Testis (tissue), 3 donors: ENCODE data around the gene PSMD8. TPM values are rescaled to one million over a fixed set of nuclear protein-coding genes. Genes with fewer than 3 reads are reported as not detected.

Experiments used
- DNase-seq: peaks from one replicate; pipeline ENCODE4 v3.0.0-alpha.2; 2019
- H3K27ac ChIP-seq, 2 donors: fragments of 200-600 bp; sonication (generic); one replicate each; pipeline ENCODE4 v1.5.1; 2019
- H3K27me3 ChIP-seq: fragments of 200-600 bp; sonication (generic); one replicate; pipeline ENCODE4 v1.5.1; 2019
- H3K36me3 ChIP-seq: fragments of 200-600 bp; sonication (generic); one replicate; pipeline ENCODE4 v1.5.1; 2017; ENCODE audit warnings: low read depth; ENCODE audit errors: missing control alignments
- H3K4me1 ChIP-seq: fragments of 200-600 bp; sonication (generic); one replicate; pipeline ENCODE4 v1.5.1; 2019
- H3K4me3 ChIP-seq, 2 donors: fragments of 200-600 bp; sonication (generic); one replicate each; pipeline ENCODE4 v1.5.1; 2017 to 2019
- H3K9me3 ChIP-seq: fragments of 200-600 bp; sonication (generic); one replicate; pipeline ENCODE4 v1.5.1; 2017
- CTCF ChIP-seq, 3 experiments: fragments of 450-650 bp in 2 of 3; fragments of 200-600 bp in 1 of 3; sonication (generic) in 1 of 3; IDR thresholded peaks; one replicate each; pipeline ENCODE4 v1.5.1; 2016 to 2019; ENCODE audit warnings: antibody characterized with exemption in 3 of 3, mild to moderate bottlenecking in 2 of 3, moderate library complexity in 1 of 3
- POLR2A ChIP-seq: fragments of 450-650 bp; IDR thresholded peaks from one replicate; pipeline ENCODE4 v1.6.1; 2017; ENCODE audit warnings: antibody characterized with exemption, mild to moderate bottlenecking, moderate library complexity
- WGBS, 2 donors: methylation state at CpG; one replicate each; pipeline ENCODE4 v1.1.5; 2018; 5-methylcytosine and 5-hydroxymethylcytosine counted together
- intact Hi-C: fragments of 100-400 bp; cut with DNase I; formaldehyde crosslinking; loops from one replicate; pipeline ENCODE4 v1.15.1; 2023; ENCODE audit warnings: low total_unique reads
- polyA plus RNA-seq: library from polyadenylated mRNA; stranded (reverse); fragments of 350-450 nt; fragmentation: Illumina TruSeq; extraction: RNeasy Lipid Tissue Mini Kit (QIAGEN cat#74804); gene quantifications from one replicate; pipeline ENCODE4 v1.2.3, GENCODE V29; 2014; ENCODE audit warnings: low read depth, low replicate concordance; ENCODE audit not compliant: insufficient read depth
- total RNA-seq, 2 donors: library from RNA; depleted of rRNA; stranded (reverse); fragments of >200 nt; gene quantifications; one replicate each; pipeline ENCODE4 v1.2.3, GENCODE V29; 2016

PSMD8 gene
- total and polyA plus RNA-seq, 3 donors from 2014 or later: 244 to 373 (median 265) TPM

DNA sequence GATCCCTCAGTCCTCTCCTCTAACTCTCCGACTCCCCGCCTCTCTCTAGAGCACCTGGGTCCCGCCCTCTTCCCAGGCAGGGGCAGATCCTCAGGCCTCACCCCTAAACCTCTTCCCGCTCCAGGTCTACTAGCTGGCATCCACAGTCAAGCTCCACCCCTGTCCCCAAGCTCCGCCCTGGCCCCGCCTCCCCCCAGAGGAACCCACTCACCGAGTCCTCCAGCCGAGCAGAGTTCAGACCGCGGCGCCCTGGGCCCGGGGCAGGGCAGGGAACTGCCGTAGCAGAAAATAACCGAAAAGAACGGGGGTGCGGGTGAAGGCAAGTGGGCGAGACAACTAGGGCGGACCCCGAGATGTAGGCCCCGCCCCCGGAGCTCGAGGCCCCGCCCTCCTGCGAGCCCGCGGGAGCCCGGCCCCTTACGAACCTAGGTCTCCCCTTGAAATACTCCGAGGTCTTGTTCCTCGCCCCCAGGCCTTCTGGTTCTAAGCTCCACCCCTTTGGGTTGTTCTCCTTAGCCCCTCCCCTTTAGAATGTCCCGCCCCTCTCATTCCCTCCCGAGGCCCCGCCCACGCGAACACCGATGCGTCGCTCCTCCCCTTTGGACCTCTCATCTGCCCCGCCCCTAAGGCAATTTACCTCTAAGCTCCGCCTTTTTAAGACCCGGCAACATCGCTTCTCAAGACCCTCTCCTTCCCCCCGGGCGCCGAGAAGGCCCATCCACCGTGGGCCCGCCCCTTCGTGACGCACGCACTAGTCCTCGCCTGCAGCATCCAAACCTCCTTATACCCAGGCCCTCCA is 13.4 kb downstream of the PSMD8 start, which contains the start of gene GGN:
Gene GGN (minus strand): TSS at position 485 of the 799 bp plus-strand sequence. CDS start 773 bp downstream, outside the sequence.
- Histone ChIP-seq H3K36me3 (no peaks in the 10 kb centered on the region), H3K27me3 (no peaks in the 10 kb centered on the region), H3K4me1 (peaks cover 23% of the 10 kb centered on the region), H3K9me3 (no peaks in the 10 kb centered on the region), H3K4me3 (peak within 1 kb of the TSS; percentile 35 to 57), H3K27ac (peak within 1 kb of the TSS in 1 of 2 donors; percentile 37)
- TF ChIP-seq CTCF (IDR thresholded peaks at IDR 0.05): no peak
- no peak for TF ChIP-seq POLR2A
- intact Hi-C loops: no loop called here
- DNase-seq: peak; percentile 80
- 2 to 3% methylated on average over 32 to 51 of the region's 51 CpGs for WGBS, 2 donors

DNA sequence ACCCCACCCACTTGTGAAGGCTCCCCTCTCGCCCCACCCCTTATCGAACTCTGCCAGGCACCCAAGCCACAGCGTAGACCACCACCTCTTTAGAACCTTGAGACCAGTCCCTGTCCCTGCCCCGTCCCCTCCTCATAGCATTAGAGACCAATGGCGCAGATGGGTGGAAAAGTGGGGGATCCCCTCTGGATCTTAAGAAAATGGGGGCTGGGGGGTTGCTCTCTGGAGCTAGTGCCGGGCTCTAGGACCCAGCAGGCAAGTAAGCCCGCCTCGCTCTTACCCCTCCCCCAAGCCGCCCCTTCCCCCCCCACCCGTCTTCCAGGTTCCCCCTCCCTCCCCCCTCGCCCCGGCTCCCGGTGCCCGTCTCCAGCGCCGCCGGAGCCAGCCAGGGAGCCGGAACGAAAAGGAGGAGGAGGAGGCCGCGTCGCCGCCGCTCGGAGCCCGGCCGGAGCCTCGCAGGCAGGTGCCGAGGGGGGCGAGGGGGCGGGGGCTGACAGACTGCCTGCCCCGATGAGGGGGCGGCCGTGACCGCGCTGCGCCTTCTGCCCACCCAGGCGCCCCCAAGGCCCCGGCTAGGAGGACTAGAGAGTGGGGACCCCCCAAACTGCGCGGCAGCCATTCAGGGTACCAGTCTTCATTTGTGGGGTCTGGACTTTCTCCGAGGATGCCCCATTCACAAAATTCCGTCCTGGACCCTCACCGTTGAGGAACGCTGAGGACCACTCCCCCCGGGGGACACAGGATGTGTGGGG is 14.2 kb downstream of the PSMD8 start, which contains the start of gene SPRED3:
Gene SPRED3 (plus strand): TSS at position 349 of the 752 bp plus-strand sequence. CDS start 1,606 bp downstream, outside the sequence.
- H3K27ac ChIP-seq: peak within 1 kb of the TSS in 1 of 2 donors; percentile 37
- intact Hi-C loops: no loop called here
- no peaks in the 10 kb centered on the region for H3K9me3 ChIP-seq
- H3K4me3 ChIP-seq: peak within 1 kb of the TSS; percentile 35 to 57
- no peaks in the 10 kb centered on the region for H3K36me3 ChIP-seq
- no peak for TF ChIP-seq POLR2A
- no peak for TF ChIP-seq CTCF (IDR thresholded peaks at IDR 0.05)
- 1% methylated on average over 22 to 46 of the region's 46 CpGs for WGBS, 2 donors
- no peaks in the 10 kb centered on the region for H3K27me3 ChIP-seq
- DNase-seq: peak; percentile 56
- peaks cover 23% of the 10 kb centered on the region for H3K4me1 ChIP-seq

GRCh38 chr19:38389101-38389925 is 14.9 kb downstream of the PSMD8 start:
- DNase-seq: peak; percentile 48
- TF ChIP-seq POLR2A (no peak), CTCF (IDR thresholded peaks at IDR 0.05) (no peak)
- 8% methylated on average over 19 to 28 of the region's 28 CpGs for WGBS, 2 donors

DNA sequence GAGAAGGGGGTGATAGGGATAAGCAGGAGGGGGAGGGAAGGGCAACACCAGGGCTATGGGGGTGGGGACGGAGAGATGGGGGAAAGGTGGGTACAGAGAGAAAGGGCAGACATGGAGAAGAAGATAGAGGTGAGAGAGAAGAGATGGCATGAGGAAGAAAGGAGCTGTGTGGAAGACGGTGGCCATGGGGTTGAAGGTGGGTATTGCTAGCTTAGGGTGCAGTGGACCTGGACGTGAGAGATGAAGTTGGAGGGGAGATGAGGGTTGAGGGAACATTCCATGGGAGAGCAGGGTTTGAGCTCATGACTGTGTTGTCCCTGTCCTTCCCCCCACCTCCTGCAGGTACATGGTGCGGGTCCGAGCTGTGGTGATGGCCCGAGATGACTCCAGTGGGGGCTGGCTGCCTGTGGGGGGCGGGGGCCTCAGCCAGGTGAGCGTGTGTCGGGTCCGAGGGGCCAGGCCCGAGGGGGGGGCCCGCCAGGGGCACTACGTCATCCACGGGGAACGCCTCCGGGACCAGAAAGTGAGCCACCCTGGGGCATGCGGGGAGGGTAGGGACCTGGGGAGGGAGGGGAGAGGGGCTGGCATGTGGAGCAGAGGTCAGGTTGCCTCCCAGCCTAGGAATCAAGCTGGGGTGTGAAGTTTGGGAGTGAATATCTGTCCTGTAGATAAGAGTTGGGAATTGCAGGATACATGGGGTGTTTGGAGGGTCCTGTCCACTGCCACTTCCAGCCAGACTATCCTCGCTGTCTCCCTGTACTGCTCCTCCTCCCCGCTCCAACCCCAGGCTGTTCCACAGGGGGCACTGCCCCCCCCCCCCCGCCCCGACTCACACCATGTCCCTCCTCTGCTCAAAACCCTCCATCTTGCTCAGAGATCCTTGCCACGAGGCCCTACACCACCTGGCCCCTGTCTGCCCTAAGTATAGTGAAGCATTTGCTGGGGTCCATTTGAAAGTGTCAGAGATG is 15.9 kb downstream of the PSMD8 start:
- Histone ChIP-seq H3K27me3 (no peaks in the 10 kb centered on the region), H3K27ac (no peak overlapping the region)
- DNase-seq: no peak

More at GRCh38 chr19:38389101-38389925, 14.9 kb downstream of the PSMD8 start:
- H3K4me3 ChIP-seq: peak overlapping the region; percentile 35 to 57
- no peak overlapping the region for H3K27ac ChIP-seq
- H3K27me3 ChIP-seq: no peaks in the 10 kb centered on the region
- peaks cover 23% of the 10 kb centered on the region for H3K4me1 ChIP-seq
- H3K9me3 ChIP-seq: no peaks in the 10 kb centered on the region
- intact Hi-C loops: no loop called here
- H3K36me3 ChIP-seq: no peaks in the 10 kb centered on the region

More for the DNA sequence above, 15.9 kb downstream of the PSMD8 start:
- Histone ChIP-seq H3K4me3 (no peak overlapping the region), H3K36me3 (no peaks in the 10 kb centered on the region), H3K4me1 (peaks cover 23% of the 10 kb centered on the region), H3K9me3 (no peaks in the 10 kb centered on the region)
- intact Hi-C loops: no loop called here
- 55 to 62% methylated on average over 21 to 22 of the region's 22 CpGs for WGBS, 2 donors
- no peak for TF ChIP-seq POLR2A
- TF ChIP-seq CTCF (IDR thresholded peaks at IDR 0.05): no peak
